HL-60 (cell line): ENCODE results near the gene DENND6B.

Experiments
- DNase-seq, 2 experiments: peaks; one replicate each; pipeline ENCODE4 v3.0.0-alpha.2; 2010 to 2020; ENCODE audit warnings: low read depth in 1 of 2, low spot score in 1 of 2
- H3K27ac ChIP-seq: fragments of 250-450 bp; sonication (Bioruptor Pico); replicated peaks from 2 replicates; pipeline ENCODE4 v1.5.1; 2020; ENCODE audit warnings: mild to moderate bottlenecking, moderate library complexity
- H3K27me3 ChIP-seq: fragments of 250-450 bp; sonication (Bioruptor Pico); 2 replicates; pipeline ENCODE4 v1.5.1; 2021; ENCODE audit warnings: mild to moderate bottlenecking, moderate library complexity; ENCODE audit not compliant: insufficient read depth, poor library complexity, severe bottlenecking
- H3K4me3 ChIP-seq: replicated peaks from 2 replicates; pipeline ENCODE4 v1.5.1; 2011; ENCODE audit warnings: mild to moderate bottlenecking, control low read depth, low read length; ENCODE audit not compliant: insufficient read depth
- GABPA ChIP-seq: IDR thresholded peaks from 2 replicates; pipeline ENCODE4 v1.6.1; 2012; ENCODE audit warnings: low read depth
- POLR2AphosphoS5 ChIP-seq: IDR thresholded peaks from 2 replicates; pipeline ENCODE4 v1.6.1; 2012; ENCODE audit warnings: low read depth
- REST ChIP-seq: IDR thresholded peaks from 2 replicates; pipeline ENCODE4 v1.6.1; 2012; ENCODE audit warnings: low read depth; ENCODE audit not compliant: insufficient replicate concordance
- SPI1 ChIP-seq: IDR thresholded peaks from 2 replicates; pipeline ENCODE4 v1.6.1; 2012; ENCODE audit warnings: low read depth, mild to moderate bottlenecking, borderline replicate concordance
- TF ChIP-seq, protein P1 (sequence below): IDR thresholded peaks from one replicate; pipeline ENCODE4 v1.5.1; 2011; ENCODE audit warnings: low read length, control low read depth, inconsistent platforms; ENCODE audit not compliant: insufficient read depth

Gene DENND6B

DNA sequence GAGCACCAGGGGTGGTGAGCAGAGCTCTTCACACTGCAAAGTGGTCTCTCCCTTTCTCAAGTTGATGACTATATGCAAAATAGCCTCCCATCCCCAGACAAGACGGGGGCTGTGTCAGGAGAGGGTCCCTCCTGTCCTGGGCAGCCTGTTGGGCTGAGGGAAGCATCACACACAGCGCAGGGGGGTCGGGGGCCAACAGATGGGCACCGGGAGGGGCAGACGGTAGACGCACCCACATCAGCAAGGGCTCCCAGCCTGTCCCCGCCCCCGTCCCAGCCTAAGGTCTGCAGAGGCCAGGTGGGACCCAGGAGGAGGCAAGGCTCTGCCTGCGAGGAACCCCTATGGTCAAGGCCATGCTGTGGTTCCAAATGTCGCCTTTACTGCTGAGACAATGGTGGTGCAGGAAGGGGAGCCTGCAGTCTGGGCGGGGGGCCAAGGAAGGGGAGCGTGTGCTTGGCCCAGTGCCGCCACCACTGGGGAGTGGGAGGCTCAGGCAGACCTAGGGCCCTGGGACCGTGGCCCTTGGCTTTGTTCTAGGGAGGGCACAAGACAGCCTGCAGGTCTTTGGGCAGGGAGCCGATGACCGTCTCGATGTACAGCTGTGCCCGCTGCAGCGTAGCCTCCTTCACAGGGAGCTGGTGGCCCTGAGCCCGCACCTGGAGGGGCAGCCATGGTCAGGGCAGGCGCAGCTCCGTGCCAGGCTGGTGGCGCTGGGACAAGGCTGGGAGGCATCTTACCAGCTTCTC, 15.0 kb downstream of the DENND6B start:
- Histone ChIP-seq H3K4me3 (no peak overlapping the region), H3K27ac (no peak overlapping the region), H3K27me3 (no peaks in the 10 kb centered on the region)
- no peak for TF ChIP-seq GABPA
- no peak for DNase-seq

DNA sequence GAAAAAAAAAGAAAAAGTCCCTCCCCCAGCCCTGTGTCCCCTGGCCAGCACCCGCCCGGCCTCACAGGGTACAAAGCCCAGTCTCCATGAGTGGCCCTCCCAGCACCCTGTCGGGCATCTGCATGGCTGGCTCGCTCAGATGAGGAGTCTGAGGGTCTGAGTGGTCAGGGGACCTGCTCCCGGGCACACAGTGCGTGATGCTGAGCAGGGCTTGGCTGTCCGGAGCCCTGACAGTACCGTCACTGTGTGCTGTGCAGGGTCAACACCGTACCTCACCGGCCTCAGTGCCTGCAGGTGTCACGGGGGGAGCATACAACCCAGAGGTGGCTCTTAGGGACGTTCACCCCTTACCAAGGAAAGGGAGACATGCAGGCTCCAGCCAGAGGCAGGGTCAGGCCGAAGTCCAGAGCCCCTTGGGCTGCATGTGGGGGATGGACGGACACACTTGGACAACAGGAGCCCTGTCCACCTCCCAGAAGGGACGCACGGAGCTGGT, 15.8 kb downstream of the DENND6B start:
- DNase-seq: no peak
- no peak overlapping the region for H3K27ac ChIP-seq
- TF ChIP-seq GABPA (no peak), SPI1 (no peak), REST (no peak)
- TF ChIP-seq, protein P1, sequence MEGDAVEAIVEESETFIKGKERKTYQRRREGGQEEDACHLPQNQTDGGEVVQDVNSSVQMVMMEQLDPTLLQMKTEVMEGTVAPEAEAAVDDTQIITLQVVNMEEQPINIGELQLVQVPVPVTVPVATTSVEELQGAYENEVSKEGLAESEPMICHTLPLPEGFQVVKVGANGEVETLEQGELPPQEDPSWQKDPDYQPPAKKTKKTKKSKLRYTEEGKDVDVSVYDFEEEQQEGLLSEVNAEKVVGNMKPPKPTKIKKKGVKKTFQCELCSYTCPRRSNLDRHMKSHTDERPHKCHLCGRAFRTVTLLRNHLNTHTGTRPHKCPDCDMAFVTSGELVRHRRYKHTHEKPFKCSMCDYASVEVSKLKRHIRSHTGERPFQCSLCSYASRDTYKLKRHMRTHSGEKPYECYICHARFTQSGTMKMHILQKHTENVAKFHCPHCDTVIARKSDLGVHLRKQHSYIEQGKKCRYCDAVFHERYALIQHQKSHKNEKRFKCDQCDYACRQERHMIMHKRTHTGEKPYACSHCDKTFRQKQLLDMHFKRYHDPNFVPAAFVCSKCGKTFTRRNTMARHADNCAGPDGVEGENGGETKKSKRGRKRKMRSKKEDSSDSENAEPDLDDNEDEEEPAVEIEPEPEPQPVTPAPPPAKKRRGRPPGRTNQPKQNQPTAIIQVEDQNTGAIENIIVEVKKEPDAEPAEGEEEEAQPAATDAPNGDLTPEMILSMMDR: no peak
- H3K4me3 ChIP-seq: no peak overlapping the region
- H3K27me3 ChIP-seq: no peaks in the 10 kb centered on the region

- H3K4me3 ChIP-seq: no peak overlapping the region
- DNase-seq: no peak
- H3K27ac ChIP-seq: no peak overlapping the region
- TF ChIP-seq SPI1 (no peak), POLR2AphosphoS5 (no peak), GABPA (no peak), REST (no peak)
- TF ChIP-seq, protein P1: no peak
- no peaks in the 10 kb centered on the region for H3K27me3 ChIP-seq
Measured at GRCh38 chr22:50310031-50310722, 16.6 kb downstream of the DENND6B start.

DNA sequence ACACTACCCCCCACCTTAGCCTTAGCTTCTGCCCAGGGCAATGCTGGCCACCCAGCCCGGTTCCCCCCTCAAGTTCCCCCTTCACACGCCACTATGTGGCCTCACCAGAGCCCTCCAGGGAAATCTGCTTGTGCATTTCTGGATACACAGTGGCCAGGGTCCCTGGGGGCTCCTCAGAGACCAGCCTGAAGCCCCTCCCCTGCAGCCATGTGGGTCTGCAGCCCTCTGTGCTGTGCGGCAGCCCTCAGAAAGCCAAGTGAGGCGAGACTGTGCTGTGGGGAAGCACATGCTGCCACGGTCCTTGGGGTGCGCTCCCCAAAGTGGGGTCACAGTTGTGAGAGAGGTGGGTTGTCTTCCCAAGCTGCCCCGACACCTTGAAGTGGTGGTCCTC, 17.2 kb downstream of the DENND6B start:
- no peak for DNase-seq
- Histone ChIP-seq H3K4me3 (no peak overlapping the region), H3K27me3 (no peaks in the 10 kb centered on the region), H3K27ac (no peak overlapping the region)
- TF ChIP-seq POLR2AphosphoS5 (no peak), SPI1 (no peak), REST (no peak), GABPA (no peak)
- TF ChIP-seq, protein P1: no peak
